ENCODE measurements around the gene WIZ.

WIZ gene

DNA sequence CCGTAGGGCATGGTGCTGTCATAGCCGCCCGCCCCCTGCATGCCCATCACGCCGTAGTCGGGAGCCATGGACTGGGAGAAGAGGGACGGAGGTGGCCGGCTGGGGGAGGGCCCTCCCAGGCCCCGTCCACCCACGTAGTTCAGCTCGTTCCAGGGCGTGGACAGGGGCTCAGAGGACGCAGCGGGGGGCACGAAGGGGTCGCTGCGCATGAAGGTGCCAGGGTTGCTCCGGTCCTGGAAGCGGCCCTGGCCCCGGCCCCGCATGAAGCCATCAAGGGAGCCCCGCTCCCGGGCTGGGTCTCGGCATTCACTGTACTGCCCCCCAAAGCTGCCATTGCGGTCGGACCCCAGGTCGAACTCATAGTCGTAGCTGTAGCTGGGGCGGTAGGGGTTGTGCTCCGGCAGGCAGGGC is 76.9 kb downstream of the WIZ start:
- DNase-seq: no peak

GRCh38 chr19:15372470-15372869 is 77.3 kb downstream of the WIZ start:
- no peak for DNase-seq

DNA sequence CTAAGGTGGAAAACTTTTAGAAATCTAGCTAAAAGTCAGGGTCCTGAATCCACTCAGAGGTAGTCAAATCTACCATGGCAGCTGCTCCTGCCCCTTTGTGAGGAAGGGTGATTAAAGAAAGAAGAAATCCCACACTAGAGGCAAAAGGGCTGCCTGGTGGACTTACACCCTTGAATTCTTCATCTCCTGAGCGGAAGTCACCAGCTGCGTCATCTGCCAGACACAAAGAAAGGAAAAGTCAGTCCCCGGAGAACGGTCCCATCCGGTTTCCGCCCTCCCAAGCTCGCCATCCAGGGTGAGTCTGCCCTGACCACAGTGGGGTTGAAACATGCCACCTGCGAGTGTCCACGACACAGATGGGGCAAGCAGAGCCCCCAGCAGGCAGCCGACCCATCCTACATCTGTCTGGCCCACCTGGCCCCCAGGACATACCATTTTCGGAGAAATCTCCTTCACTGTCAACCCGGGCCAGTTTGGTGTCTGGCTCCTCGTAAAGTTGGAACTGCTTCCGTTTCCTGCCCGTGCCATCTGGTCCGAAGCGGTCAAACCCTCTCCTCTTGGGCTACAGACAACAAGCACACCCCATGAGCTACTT is 77.9 kb downstream of the WIZ start:
- no peak for DNase-seq

GRCh38 chr19:15371119-15371518 is 78.6 kb downstream of the WIZ start:
- DNase-seq: no peak

Measured in GOT3 (cell line).